Endothelial cell of umbilical vein (primary cell): Measurements from ENCODE around the gene OR4X2. TPM values are rescaled to one million over a fixed set of nuclear protein-coding genes. Genes with fewer than 3 reads are reported as not detected.

ENCODE experiments used
- BruUV-seq: library from RNA; stranded (reverse); fragments of 400-500 nt; replicated peaks from 2 replicates; lab custom pipeline; 2021; lab: Mats Ljungman, UMichigan
- CTCF ChIA-PET: fragments of 300-600, 350-600 bp; sonication (Branson Sonifier 250); formaldehyde crosslinking; loops from one replicate; lab custom pipeline; 2021; ENCODE audit warnings: antibody characterized with exemption, inconsistent platforms; lab: Charles Lee
- POLR2A ChIA-PET: fragments of 300-600, 350-600 bp; sonication (Branson Sonifier 250); formaldehyde crosslinking; loops from one replicate; lab custom pipeline; 2021; ENCODE audit warnings: antibody characterized with exemption, inconsistent platforms; lab: Charles Lee
- DNase-seq: peaks from one replicate; pipeline ENCODE4 v3.0.0-alpha.2; 2011; ENCODE audit warnings: low read depth, low spot score
- FAIRE-seq: peaks from 2 replicates; lab custom pipeline; 2011; peaks lifted over from hg19 to GRCh38; lab: Jason Lieb, UNC
- H2AFZ ChIP-seq: 2 replicates; pipeline ENCODE4 v1.6.0; 2012; ENCODE audit warnings: low read depth, low read length, control low read depth, inconsistent platforms
- H3K27ac ChIP-seq: 2 replicates; pipeline ENCODE4 v1.5.1; 2011; ENCODE audit warnings: low read depth, mild to moderate bottlenecking, control low read depth, low read length, moderate library complexity; ENCODE audit not compliant: insufficient read depth
- H3K27me3 ChIP-seq, 2 experiments: 2 replicates each; pipeline versions ENCODE4 v1.6.0 to v1.6.1; 2011; ENCODE audit warnings: low read length in 2 of 2, mixed read lengths in 1 of 2; ENCODE audit not compliant: control insufficient read depth in 2 of 2, insufficient read depth in 2 of 2
- H3K36me3 ChIP-seq, 2 experiments: 2 replicates in 1 of 2; 3 replicates in 1 of 2; pipeline ENCODE4 v1.5.1; 2011; ENCODE audit warnings: low read length in 2 of 2, mild to moderate bottlenecking in 1 of 2, moderate library complexity in 1 of 2; ENCODE audit not compliant: control insufficient read depth in 2 of 2, insufficient read depth in 2 of 2; ENCODE audit errors: extremely low read depth in 1 of 2
- H3K4me1 ChIP-seq: 3 replicates; pipeline ENCODE4 v1.5.1; 2011; ENCODE audit warnings: mild to moderate bottlenecking, low read length; ENCODE audit not compliant: control insufficient read depth, insufficient read depth; ENCODE audit errors: extremely low read depth
- H3K4me2 ChIP-seq: 2 replicates; pipeline ENCODE4 v1.6.1; 2011; ENCODE audit warnings: low read length, control low read depth, mixed read lengths; ENCODE audit not compliant: insufficient read depth
- H3K4me3 ChIP-seq, 3 experiments: fragments of 200-600 bp in 1 of 3; sonication (generic), shearing (Covaris generic) in 1 of 3; replicated peaks in 1 of 3; 2 replicates each; pipeline ENCODE4 v1.5.1; 2011 to 2016; ENCODE audit warnings: control low read depth in 3 of 3, low read length in 3 of 3, mild to moderate bottlenecking in 2 of 3, inconsistent platforms in 1 of 3, low read depth in 1 of 3, moderate library complexity in 1 of 3; ENCODE audit not compliant: insufficient read depth in 1 of 3
- H3K79me2 ChIP-seq: 2 replicates; pipeline ENCODE4 v1.6.0; 2012; ENCODE audit warnings: low read length, inconsistent platforms; ENCODE audit not compliant: control insufficient read depth, insufficient read depth
- H3K9ac ChIP-seq: replicated peaks from 2 replicates; pipeline ENCODE3; 2011; ENCODE audit warnings: low read length, control low read depth; ENCODE audit not compliant: insufficient read depth; ENCODE audit errors: extremely low read depth
- H3K9me1 ChIP-seq: replicated peaks from 3 replicates; pipeline ENCODE4 v1.6.0; 2011; ENCODE audit warnings: mild to moderate bottlenecking, low read length; ENCODE audit not compliant: control insufficient read depth, insufficient read depth; ENCODE audit errors: extremely low read depth
- H3K9me3 ChIP-seq: replicated peaks from 2 replicates; pipeline ENCODE4 v1.5.1; 2012; ENCODE audit warnings: low read length, inconsistent platforms; ENCODE audit not compliant: control insufficient read depth, insufficient read depth
- H4K20me1 ChIP-seq: replicated peaks from 2 replicates; pipeline ENCODE3; 2011; ENCODE audit warnings: mild to moderate bottlenecking, low read length; ENCODE audit not compliant: control insufficient read depth, insufficient read depth; ENCODE audit errors: extremely low read depth
- EZH2 ChIP-seq: IDR thresholded peaks from 2 replicates; pipeline ENCODE4 v1.6.1; 2012; ENCODE audit warnings: borderline replicate concordance, low read depth, mild to moderate bottlenecking, moderate library complexity, low read length, inconsistent platforms; ENCODE audit not compliant: severe bottlenecking
- FOS ChIP-seq: IDR thresholded peaks from 2 replicates; pipeline ENCODE4 v1.6.1; 2011; ENCODE audit warnings: mild to moderate bottlenecking, low read length, moderate library complexity, borderline replicate concordance; ENCODE audit not compliant: insufficient read depth
- GATA2 ChIP-seq: IDR thresholded peaks from 2 replicates; pipeline ENCODE4 v1.7.0; 2011; ENCODE audit warnings: low read depth, mild to moderate bottlenecking, moderate library complexity, mixed read lengths, low read length; ENCODE audit not compliant: insufficient read length, insufficient read depth
- JUN ChIP-seq: IDR thresholded peaks from 2 replicates; pipeline ENCODE4 v1.6.1; 2011; ENCODE audit warnings: borderline replicate concordance, low read depth; ENCODE audit not compliant: insufficient read length, insufficient read depth
- MYC ChIP-seq: IDR thresholded peaks from one replicate; pipeline ENCODE4 v1.6.1; 2011; ENCODE audit warnings: mild to moderate bottlenecking, low read depth, low read length
- POLR2A ChIP-seq: IDR thresholded peaks from 2 replicates; pipeline ENCODE4 v1.6.1; 2012; ENCODE audit warnings: low read depth, mild to moderate bottlenecking, control low read depth, low read length
- POLR2AphosphoS5 ChIP-seq: IDR thresholded peaks from 2 replicates; pipeline ENCODE4 v1.6.1; 2012; ENCODE audit warnings: low read depth, mild to moderate bottlenecking, control low read depth, low read length, moderate library complexity; ENCODE audit not compliant: insufficient read depth
- dilution Hi-C: fragments of 300-500 bp; cut with MboI; formaldehyde crosslinking; loops from one replicate; pipeline ENCODE4 v1.15.0; 2019; ENCODE audit warnings: low sequenced_read_pairs; ENCODE audit not compliant: extremely low pct_ligation_motif_present
- intact Hi-C: fragments of 100-400 bp; cut with micrococcal nuclease; formaldehyde crosslinking; loops from one replicate; pipeline ENCODE4 v1.10.0; 2022
- polyA plus RNA-seq, 4 experiments: library from polyadenylated mRNA; depleted of rRNA in 3 of 4; stranded (reverse) in 3 of 4; unstranded in 1 of 4; fragments of >200 nt; gene quantifications; 2 replicates each; pipeline versions ENCODE4 v1.2.1 to v1.2.3, GENCODE V29; 2011 to 2012; ENCODE audit warnings: missing spikeins in 1 of 4
- total RNA-seq: library from RNA; stranded (reverse); gene quantifications from 2 replicates; pipeline ENCODE4 v1.2.3, GENCODE V29; 2021
- TF ChIP-seq, protein P1 (sequence below), 2 donors: IDR thresholded peaks; 1 replicate in 1 of 2; 2 replicates in 1 of 2; pipeline ENCODE4 v1.5.1; 2011; ENCODE audit warnings: low read length in 2 of 2, mild to moderate bottlenecking in 2 of 2, moderate library complexity in 2 of 2, control low read depth in 1 of 2, inconsistent platforms in 1 of 2, low read depth in 1 of 2; ENCODE audit not compliant: insufficient read depth in 1 of 2; ENCODE audit errors: extremely low read depth in 1 of 2
- TF ChIP-seq, protein P2 (sequence below): IDR thresholded peaks from 2 replicates; pipeline ENCODE4 v1.6.1; 2011; ENCODE audit not compliant: insufficient read depth, insufficient read length

The OR4X2 gene
- total and polyA plus RNA-seq, 2 donors (not counting 3 experiments of a cell fraction or from before 2014, with no cell fraction given): not detected

GRCh38 chr11:48272606-48273005 is 27.7 kb downstream of the OR4X2 start:
- Histone ChIP-seq H3K4me2 (no peak overlapping the region), H3K79me2 (no peaks in the 10 kb centered on the region), H3K9me1 (no peaks in the 10 kb centered on the region), H3K9me3 (no peaks in the 10 kb centered on the region), H3K27ac (no peak overlapping the region), H3K4me3 (no peak overlapping the region), H4K20me1 (no peaks in the 10 kb centered on the region), H3K36me3 (no peaks in the 10 kb centered on the region), H3K9ac (no peak overlapping the region), H3K27me3 (no peaks in the 10 kb centered on the region), H3K4me1 (no peaks in the 10 kb centered on the region), H2AFZ (no peak overlapping the region)
- ChIA-PET CTCF (no interaction called here), POLR2A (no interaction called here)
- no peak for FAIRE-seq
- dilution Hi-C loops: no loop called here
- BruUV-seq: no TSS peak
- intact Hi-C loops: no loop called here
- DNase-seq: no peak
- TF ChIP-seq EZH2: no peak
- TF ChIP-seq POLR2A: no peak
- no peak for TF ChIP-seq FOS
- no peak for TF ChIP-seq JUN
- TF ChIP-seq POLR2AphosphoS5: no peak
- no peak for TF ChIP-seq GATA2
- TF ChIP-seq, protein P1, sequence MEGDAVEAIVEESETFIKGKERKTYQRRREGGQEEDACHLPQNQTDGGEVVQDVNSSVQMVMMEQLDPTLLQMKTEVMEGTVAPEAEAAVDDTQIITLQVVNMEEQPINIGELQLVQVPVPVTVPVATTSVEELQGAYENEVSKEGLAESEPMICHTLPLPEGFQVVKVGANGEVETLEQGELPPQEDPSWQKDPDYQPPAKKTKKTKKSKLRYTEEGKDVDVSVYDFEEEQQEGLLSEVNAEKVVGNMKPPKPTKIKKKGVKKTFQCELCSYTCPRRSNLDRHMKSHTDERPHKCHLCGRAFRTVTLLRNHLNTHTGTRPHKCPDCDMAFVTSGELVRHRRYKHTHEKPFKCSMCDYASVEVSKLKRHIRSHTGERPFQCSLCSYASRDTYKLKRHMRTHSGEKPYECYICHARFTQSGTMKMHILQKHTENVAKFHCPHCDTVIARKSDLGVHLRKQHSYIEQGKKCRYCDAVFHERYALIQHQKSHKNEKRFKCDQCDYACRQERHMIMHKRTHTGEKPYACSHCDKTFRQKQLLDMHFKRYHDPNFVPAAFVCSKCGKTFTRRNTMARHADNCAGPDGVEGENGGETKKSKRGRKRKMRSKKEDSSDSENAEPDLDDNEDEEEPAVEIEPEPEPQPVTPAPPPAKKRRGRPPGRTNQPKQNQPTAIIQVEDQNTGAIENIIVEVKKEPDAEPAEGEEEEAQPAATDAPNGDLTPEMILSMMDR (IDR thresholded peaks at IDR 0.05; ENCODE audit: extremely low read depth in 1 of 2, insufficient read depth in 1 of 2, low read depth in 1 of 2, low read length in 2 of 2): no peak
- TF ChIP-seq, protein P2, sequence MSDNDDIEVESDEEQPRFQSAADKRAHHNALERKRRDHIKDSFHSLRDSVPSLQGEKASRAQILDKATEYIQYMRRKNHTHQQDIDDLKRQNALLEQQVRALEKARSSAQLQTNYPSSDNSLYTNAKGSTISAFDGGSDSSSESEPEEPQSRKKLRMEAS: no peak
- no peak for TF ChIP-seq MYC

Other genes starting within 250 kb of the OR4X2 start
- not detected in 2 replicates for gene OR4B1, start 28.3 kb upstream of the OR4X2 start, total RNA-seq
- gene OR4B1, start 28.3 kb upstream of the OR4X2 start, polyA plus RNA-seq: not detected in 2 replicates
- gene OR4X1, start 18.8 kb downstream of the OR4X2 start, total RNA-seq: not detected in 2 replicates
- not detected in 2 replicates for gene OR4X1, start 18.8 kb downstream of the OR4X2 start, polyA plus RNA-seq
- gene OR4S1, start 61.1 kb downstream of the OR4X2 start, total RNA-seq: not detected in 2 replicates
- not detected in 2 replicates for gene OR4S1, start 61.1 kb downstream of the OR4X2 start, polyA plus RNA-seq
- not detected in 2 replicates for gene OR4C3, start 79.8 kb downstream of the OR4X2 start, total RNA-seq
- gene OR4C3, start 79.8 kb downstream of the OR4X2 start, polyA plus RNA-seq: not detected in 2 replicates
- gene OR4C5, start 121.4 kb downstream of the OR4X2 start, total RNA-seq: not detected in 2 replicates
- gene OR4C5, start 121.4 kb downstream of the OR4X2 start, polyA plus RNA-seq: not detected in 2 replicates
- not detected in 2 replicates for gene OR4A47, start 243.7 kb downstream of the OR4X2 start, total RNA-seq
- gene OR4A47, start 243.7 kb downstream of the OR4X2 start, polyA plus RNA-seq: not detected in 2 replicates